ENCODE data around the gene ZIC3. TPM values are rescaled to one million over a fixed set of nuclear protein-coding genes. Genes with fewer than 3 reads are reported as not detected.

Gene ZIC3
- total RNA-seq, 2 donors from 2014 or later, result not detected

DNA sequence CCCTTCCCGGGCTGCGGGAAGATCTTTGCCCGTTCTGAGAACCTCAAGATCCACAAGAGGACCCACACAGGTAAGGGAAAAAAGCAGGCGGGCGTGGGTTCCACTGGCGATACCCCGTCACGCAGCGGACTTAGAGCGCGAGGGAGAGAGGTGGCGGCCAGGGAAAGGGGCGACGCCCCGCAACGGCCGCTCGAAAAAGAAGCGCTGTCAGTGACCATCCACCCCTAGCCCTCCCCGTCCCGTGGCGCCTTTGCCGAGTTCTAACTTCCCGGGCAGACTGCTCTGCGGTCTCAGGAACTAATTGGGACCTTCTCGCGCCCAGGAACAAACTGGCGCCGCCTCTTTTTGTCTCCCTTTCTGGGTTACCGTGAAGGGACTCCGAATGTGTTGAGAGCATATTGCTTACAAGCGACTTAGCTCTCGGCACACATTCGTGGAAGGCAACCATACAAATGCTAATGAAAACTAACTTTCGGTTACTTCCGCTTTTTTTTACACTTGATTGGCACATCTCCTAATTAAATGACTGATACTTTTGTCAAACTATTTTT is 1.8 kb downstream of the ZIC3 start:
- H3K27ac Mint-ChIP-seq, result no peak overlapping the region
- H3K36me3 Mint-ChIP-seq, result peaks cover 6 to 24% of the 10 kb centered on the region in 2 donors
- DNase-seq (ENCODE audit: low spot score in 2 of 2) (no peak), ATAC-seq (no peak)
- peaks cover 0 to 4% of the 10 kb centered on the region in 2 donors for H3K9me3 Mint-ChIP-seq

- H3K27ac Mint-ChIP-seq, result peak overlapping the region in 1 of 2 donors; percentile 55
- peaks cover 6 to 20% of the 10 kb centered on the region in 2 donors for H3K36me3 Mint-ChIP-seq
- H3K9me3 Mint-ChIP-seq, result peaks cover 0 to 4% of the 10 kb centered on the region in 2 donors
- ATAC-seq (no peak), DNase-seq (ENCODE audit: low spot score in 2 of 2) (no peak)
These were observed 3.0 kb downstream of the ZIC3 start for GRCh38 chrX:137568741-137569469.

DNA sequence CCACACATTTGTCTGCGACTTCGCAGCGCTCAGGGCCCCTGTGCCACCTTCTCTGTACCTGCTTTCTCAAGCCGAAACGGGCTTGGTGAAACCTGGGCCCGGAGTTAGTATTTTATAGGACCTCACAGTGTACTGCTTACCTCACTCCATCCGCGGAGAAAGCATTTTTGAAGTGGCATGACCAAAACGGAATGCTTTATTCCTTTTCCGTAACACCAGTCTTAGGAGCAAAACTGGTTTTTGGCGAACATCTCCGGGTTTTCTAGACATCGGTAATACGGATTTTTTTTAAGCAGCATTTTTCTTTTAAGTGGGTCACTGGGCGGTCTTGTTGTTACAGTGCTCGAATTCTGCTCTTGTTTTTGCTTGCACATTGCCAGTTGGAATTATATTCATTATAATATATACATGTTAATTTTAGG is 3.6 kb downstream of the ZIC3 start:
- H3K27ac Mint-ChIP-seq, result peak overlapping the region in 1 of 2 donors; percentile 57
- ATAC-seq (no peak), DNase-seq (ENCODE audit: low spot score in 2 of 2) (no peak)
- H3K36me3 Mint-ChIP-seq, result peaks cover 6 to 20% of the 10 kb centered on the region in 2 donors
- peaks cover 0 to 4% of the 10 kb centered on the region in 2 donors for H3K9me3 Mint-ChIP-seq

DNA sequence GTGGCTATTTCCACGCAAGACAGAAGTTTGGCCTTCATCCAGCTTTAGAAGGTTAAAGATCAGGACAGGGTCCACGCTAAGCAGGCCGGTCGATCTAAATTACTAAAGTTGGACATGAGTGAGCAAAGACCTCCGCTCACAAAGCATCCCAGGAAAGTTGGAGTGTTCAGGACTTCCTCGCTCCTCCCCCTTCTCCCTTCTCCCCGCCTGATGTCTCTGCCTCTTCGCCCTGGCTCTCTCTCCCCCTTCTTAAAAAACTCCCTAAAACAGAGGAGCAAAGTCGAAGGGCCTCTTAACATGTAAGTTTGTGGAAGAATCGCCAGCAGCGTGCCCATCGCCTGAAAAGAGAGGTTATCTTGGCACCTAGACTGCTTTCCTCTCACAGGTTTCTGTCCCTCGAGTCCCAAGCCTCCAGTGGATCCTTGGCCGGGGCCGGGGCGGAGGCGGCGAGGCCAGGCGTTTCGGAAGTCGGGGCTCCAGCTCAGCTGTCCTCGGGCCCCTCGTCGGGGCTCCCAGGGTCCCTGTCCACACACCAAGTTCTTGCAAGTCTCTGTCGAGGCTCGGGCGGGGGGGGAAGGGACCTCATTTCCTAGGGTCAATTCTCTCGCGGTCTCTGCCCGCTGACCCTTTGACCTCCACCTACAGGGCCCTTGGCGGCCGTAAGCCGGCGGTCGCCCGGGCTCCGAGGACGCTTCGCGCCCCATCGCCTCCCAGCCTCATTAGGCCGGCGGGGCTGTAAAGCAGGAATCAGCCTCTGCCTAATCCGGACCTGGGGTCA is 7.6 kb downstream of the ZIC3 start:
- Mint-ChIP-seq H3K9me3 (no peaks in the 10 kb centered on the region), H3K27ac (no peak overlapping the region), H3K36me3 (peaks cover 0 to 7% of the 10 kb centered on the region in 2 donors)
- ATAC-seq (no peak), DNase-seq (ENCODE audit: low spot score in 2 of 2) (no peak)

DNA sequence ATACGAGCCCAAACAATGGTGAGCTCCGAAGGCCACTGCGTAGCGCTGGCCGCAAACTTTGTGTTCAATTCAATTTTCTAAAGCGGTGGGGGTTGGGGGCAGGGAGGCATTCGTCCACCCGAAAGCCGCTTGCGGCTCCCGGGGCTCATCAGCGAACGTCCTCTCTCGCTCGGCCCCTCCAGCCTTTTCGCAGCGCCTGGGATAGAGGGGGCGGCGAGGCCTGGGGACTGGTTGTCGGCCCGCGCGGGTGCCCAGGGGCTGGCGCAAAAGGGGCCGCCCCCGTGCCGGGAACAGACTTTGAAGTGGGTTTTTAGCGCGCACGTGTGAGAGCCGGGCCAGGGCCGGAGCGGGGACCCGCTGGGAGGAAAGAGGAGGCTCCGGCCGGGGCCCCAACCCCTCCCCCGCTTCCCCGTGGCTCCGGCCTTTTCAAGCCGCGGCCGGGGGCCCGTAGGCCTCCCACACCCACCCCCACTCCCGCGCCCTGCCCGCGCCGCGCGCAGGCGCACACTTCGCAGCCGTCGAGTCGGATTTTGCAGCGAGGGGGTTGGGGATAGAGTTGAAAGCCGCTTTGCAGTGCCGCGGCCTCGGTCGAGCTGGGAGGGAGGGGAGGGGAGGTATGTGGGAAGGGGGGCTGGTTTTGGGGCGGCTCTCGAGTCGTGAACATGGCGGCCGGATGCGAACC is 8.3 kb downstream of the ZIC3 start:
- DNase-seq (ENCODE audit: low spot score in 2 of 2), result no peak
- Mint-ChIP-seq H3K36me3 (peaks cover 0 to 7% of the 10 kb centered on the region in 2 donors), H3K27ac (no peak overlapping the region), H3K9me3 (no peaks in the 10 kb centered on the region)
- no peak for ATAC-seq

- DNase-seq (ENCODE audit: low spot score in 2 of 2), result no peak
- H3K36me3 Mint-ChIP-seq, result peaks cover 0 to 6% of the 10 kb centered on the region in 2 donors
- no peak for ATAC-seq
- no peaks in the 10 kb centered on the region for H3K9me3 Mint-ChIP-seq
- no peak overlapping the region for H3K27ac Mint-ChIP-seq
These were observed 8.9 kb downstream of the ZIC3 start for GRCh38 chrX:137574784-137575293.

DNA sequence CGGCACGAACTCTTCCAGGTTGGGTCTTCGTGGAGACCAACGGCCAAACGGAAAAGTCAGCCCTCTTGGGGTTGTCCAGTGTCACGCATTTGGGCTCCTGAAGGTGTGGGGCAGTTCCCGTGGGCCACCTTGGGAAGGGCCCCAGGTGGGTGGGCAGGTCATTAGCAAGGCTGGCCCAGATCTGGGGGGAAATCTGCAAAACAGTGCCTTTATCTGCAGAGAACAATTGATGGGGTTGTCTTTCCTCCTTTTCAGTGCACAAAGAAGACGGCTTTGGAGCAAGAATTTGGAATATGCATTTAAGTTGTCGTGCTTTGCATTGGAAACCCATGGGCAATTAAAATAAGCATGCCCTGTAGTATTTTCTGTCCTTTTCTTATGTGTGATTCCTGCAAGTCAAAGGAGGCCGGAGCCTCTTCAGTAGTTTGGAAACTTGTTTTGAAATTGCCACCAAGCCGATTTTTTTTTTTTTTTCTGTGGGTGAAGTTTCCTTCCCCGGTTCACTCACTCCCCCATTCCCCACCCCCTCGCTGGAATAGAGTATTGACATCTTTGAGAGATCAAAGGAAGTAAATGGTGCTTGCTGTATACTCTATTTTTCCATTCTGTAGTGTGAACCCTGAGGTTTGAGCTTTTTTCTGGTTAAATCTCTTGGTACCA is 9.8 kb downstream of the ZIC3 start:
- no peak overlapping the region for H3K27ac Mint-ChIP-seq
- no peaks in the 10 kb centered on the region for H3K9me3 Mint-ChIP-seq
- DNase-seq (ENCODE audit: low spot score in 2 of 2) (no peak), ATAC-seq (no peak)
- H3K36me3 Mint-ChIP-seq, result no peaks in the 10 kb centered on the region

- DNase-seq (ENCODE audit: low spot score in 2 of 2), result no peak
- Mint-ChIP-seq H3K27ac (no peak overlapping the region), H3K9me3 (no peaks in the 10 kb centered on the region), H3K36me3 (no peaks in the 10 kb centered on the region)
- no peak for ATAC-seq
These were observed 21.2 kb downstream of the ZIC3 start for GRCh38 chrX:137587151-137587550.

DNA sequence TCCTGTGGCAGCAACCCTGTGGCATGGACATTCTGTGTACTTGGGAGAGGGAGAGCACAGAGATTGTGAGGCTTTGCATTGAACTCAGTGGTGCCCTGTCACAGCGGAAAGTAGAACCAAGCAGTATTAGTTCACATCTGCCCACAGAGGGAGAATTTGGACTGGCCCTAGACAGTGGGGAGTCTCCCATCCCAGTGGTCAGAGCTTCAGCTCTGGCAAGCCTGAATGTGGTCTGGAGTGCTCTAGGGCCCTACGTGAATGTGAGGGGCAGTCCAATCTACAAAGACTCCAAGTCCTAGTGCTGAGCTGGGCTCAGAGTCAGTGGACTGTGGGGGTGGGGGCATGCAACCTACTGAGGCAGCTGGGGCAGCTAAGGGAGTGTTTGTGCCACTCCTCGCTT is 34.8 kb downstream of the ZIC3 start:
- Mint-ChIP-seq H3K9me3 (peaks cover 0 to 8% of the 10 kb centered on the region in 2 donors), H3K27ac (no peak overlapping the region), H3K36me3 (no peaks in the 10 kb centered on the region)
- DNase-seq (ENCODE audit: low spot score in 2 of 2), result no peak
- ATAC-seq, result no peak
